Loucy (cell line): ENCODE measurements around the gene TRPM8.

Experiments used
- H2AFZ ChIP-seq: fragments of 200-600 bp; sonication (generic); 2 replicates; pipeline ENCODE4 v1.6.0; 2016; ENCODE audit warnings: antibody characterized with exemption, mild to moderate bottlenecking, low read length, moderate library complexity
- H3F3A ChIP-seq: fragments of 200-600 bp; 2 replicates; pipeline ENCODE4 v1.6.0; 2016; ENCODE audit warnings: antibody characterized with exemption, low read depth, mild to moderate bottlenecking
- H3K27me3 ChIP-seq: fragments of 200-600 bp; sonication (generic); 2 replicates; pipeline ENCODE4 v1.6.1; 2014; ENCODE audit warnings: low read length, mild to moderate bottlenecking; ENCODE audit not compliant: insufficient read depth, poor library complexity, severe bottlenecking
- H3K36me3 ChIP-seq: fragments of 200-600 bp; sonication (generic); 2 replicates; pipeline ENCODE4 v1.6.1; 2016; ENCODE audit warnings: low read length; ENCODE audit not compliant: insufficient read depth
- H3K4me1 ChIP-seq: fragments of 200-600 bp; sonication (generic); 2 replicates; pipeline ENCODE4 v1.5.1; 2014; ENCODE audit warnings: low read length, mild to moderate bottlenecking; ENCODE audit not compliant: insufficient read depth, poor library complexity, severe bottlenecking
- H3K4me2 ChIP-seq: fragments of 200-600 bp; sonication (generic); 2 replicates; pipeline ENCODE4 v1.6.0; 2014; ENCODE audit warnings: antibody characterized with exemption, low read length, low read depth, mild to moderate bottlenecking; ENCODE audit not compliant: poor library complexity, severe bottlenecking
- H3K4me3 ChIP-seq: fragments of 200-600 bp; sonication (generic); 2 replicates; pipeline ENCODE4 v1.5.1; 2014; ENCODE audit warnings: low read length, mild to moderate bottlenecking, mixed read lengths; ENCODE audit not compliant: poor library complexity, severe bottlenecking
- H3K79me2 ChIP-seq: fragments of 200-600 bp; sonication (generic); 2 replicates; pipeline ENCODE4 v1.6.1; 2014; ENCODE audit warnings: low read length; ENCODE audit not compliant: insufficient read depth
- H3K9ac ChIP-seq: fragments of 200-600 bp; sonication (generic); 2 replicates; pipeline ENCODE4 v1.6.0; 2014; ENCODE audit warnings: mild to moderate bottlenecking, low read depth, low read length, moderate library complexity; ENCODE audit not compliant: poor library complexity, severe bottlenecking
- H3K9me2 ChIP-seq: fragments of 200-600 bp; sonication (generic); replicated peaks from 2 replicates; pipeline ENCODE4 v1.6.1; 2016; ENCODE audit warnings: low read depth, low read length, mixed read lengths
- H3K9me3 ChIP-seq: fragments of 200-600 bp; sonication (generic); 2 replicates; pipeline ENCODE4 v1.6.1; 2014; ENCODE audit warnings: mild to moderate bottlenecking, antibody characterized with exemption, low read length, low read depth; ENCODE audit not compliant: insufficient read depth
- H4K20me1 ChIP-seq: fragments of 200-600 bp; sonication (generic); 2 replicates; pipeline ENCODE4 v1.6.0; 2014; ENCODE audit warnings: antibody characterized with exemption, low read length, mild to moderate bottlenecking; ENCODE audit not compliant: insufficient read depth, poor library complexity, severe bottlenecking
- EZH2phosphoT487 ChIP-seq: fragments of 200-600 bp; IDR thresholded peaks from 2 replicates; pipeline ENCODE4 v1.6.1; 2018; ENCODE audit warnings: antibody characterized with exemption, mild to moderate bottlenecking, moderate library complexity, borderline replicate concordance
- TF ChIP-seq, protein P1 (sequence below): fragments of 200-600 bp; sonication (generic); conservative IDR thresholded peaks from 2 replicates; pipeline ENCODE4 v1.5.1; 2014; ENCODE audit warnings: mild to moderate bottlenecking, antibody characterized with exemption, low read length

Gene TRPM8

DNA sequence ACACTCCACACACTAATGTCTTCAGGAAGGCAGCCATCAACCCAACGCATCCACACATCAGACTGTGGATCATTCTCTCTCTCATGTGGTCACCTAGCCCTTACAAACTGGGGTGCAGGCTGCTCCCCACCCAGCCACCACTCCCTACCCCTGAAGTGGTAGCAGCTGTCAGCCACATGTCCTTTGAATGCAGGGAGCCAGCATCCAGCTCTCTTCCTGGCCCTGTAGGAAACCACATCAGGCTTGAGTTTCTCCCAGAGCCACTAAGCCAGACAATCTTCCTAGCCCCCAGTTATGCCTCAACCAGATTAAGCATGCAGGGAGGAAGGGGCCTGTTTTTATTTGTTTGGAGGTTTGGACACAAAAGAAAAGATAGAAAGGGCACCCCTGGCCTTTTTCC, 80.5 kb downstream of the TRPM8 start:
- Histone ChIP-seq H2AFZ (no peak overlapping the region), H3F3A (no peaks in the 10 kb centered on the region), H3K79me2 (no peaks in the 10 kb centered on the region), H3K4me2 (no peak overlapping the region), H3K36me3 (no peaks in the 10 kb centered on the region), H3K9ac (no peak overlapping the region), H3K27me3 (peaks cover 12% of the 10 kb centered on the region), H3K4me1 (peaks cover 5% of the 10 kb centered on the region), H3K9me3 (no peaks in the 10 kb centered on the region), H3K4me3 (no peak overlapping the region), H4K20me1 (no peaks in the 10 kb centered on the region), H3K9me2 (no peaks in the 10 kb centered on the region)
- TF ChIP-seq, protein P1, sequence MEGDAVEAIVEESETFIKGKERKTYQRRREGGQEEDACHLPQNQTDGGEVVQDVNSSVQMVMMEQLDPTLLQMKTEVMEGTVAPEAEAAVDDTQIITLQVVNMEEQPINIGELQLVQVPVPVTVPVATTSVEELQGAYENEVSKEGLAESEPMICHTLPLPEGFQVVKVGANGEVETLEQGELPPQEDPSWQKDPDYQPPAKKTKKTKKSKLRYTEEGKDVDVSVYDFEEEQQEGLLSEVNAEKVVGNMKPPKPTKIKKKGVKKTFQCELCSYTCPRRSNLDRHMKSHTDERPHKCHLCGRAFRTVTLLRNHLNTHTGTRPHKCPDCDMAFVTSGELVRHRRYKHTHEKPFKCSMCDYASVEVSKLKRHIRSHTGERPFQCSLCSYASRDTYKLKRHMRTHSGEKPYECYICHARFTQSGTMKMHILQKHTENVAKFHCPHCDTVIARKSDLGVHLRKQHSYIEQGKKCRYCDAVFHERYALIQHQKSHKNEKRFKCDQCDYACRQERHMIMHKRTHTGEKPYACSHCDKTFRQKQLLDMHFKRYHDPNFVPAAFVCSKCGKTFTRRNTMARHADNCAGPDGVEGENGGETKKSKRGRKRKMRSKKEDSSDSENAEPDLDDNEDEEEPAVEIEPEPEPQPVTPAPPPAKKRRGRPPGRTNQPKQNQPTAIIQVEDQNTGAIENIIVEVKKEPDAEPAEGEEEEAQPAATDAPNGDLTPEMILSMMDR, result no peak
- no peak for TF ChIP-seq EZH2phosphoT487

DNA sequence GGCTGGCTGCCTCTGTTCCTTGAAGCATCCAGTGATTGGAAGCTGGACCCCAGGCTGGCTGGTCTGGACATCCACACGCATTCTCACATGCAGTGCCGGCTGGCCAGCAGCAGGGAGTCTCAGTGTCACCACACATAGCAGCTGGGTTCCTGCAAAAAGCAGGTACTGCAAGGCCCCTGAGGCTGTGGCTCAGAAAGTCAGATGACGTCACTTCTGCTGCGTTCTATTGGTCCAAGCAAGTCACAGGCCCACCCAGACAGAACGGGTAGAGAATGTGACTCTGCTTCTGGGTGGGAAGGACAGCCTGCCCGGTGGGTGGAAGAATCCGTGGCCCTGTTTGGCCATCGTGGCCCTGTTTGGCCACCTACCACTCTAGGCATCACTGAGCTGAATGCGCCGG, 82.0 kb downstream of the TRPM8 start:
- H3K9ac ChIP-seq, result no peak overlapping the region
- H3F3A ChIP-seq, result no peaks in the 10 kb centered on the region
- no peak overlapping the region for H3K4me3 ChIP-seq
- H3K27me3 ChIP-seq, result no peaks in the 10 kb centered on the region
- peaks cover 5% of the 10 kb centered on the region for H3K4me1 ChIP-seq
- H3K36me3 ChIP-seq, result no peaks in the 10 kb centered on the region
- H2AFZ ChIP-seq, result no peak overlapping the region
- no peaks in the 10 kb centered on the region for H3K9me3 ChIP-seq
- no peaks in the 10 kb centered on the region for H4K20me1 ChIP-seq
- no peaks in the 10 kb centered on the region for H3K79me2 ChIP-seq
- TF ChIP-seq, protein P1, result no peak
- no peak for TF ChIP-seq EZH2phosphoT487
- H3K4me2 ChIP-seq, result no peak overlapping the region
- H3K9me2 ChIP-seq, result no peaks in the 10 kb centered on the region

DNA sequence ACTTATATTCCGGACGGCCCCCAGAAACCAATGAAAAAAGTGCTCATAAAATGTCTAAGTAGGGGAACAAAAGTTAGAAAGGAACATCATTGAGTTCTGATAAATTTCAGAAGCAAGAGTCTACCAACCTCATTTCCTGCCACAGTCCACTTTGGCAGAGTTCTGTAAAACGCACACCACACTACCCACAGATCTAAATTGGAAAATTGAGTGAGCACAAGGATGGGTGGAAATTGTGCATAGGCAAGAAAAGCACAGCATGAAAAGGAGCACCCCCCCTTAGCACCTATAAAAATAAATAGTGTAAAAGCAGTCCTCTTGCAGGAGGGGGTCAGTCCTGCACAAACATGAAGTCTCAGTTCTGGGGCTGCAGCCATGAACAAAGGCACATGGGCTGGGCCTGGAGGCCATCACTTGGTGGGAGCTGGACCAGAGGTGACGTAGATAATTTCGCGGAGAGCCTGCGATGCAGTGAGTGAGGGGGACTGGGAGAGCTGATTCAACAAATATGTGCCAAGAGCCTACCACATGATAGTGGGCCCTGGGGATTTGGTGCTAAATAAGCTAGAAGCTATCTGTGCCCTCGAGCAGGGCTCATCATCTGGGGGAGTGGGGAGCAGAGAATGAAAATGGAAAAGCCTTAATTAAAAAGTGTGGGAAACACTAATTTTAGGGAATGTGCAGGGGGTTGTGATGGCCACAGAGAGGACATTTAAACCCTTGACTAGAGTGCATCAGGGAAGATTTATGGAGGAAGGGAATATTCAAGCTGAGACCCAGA, 84.4 kb downstream of the TRPM8 start:
- Histone ChIP-seq H3K27me3 (no peaks in the 10 kb centered on the region), H3K36me3 (no peaks in the 10 kb centered on the region), H3K9ac (no peak overlapping the region), H3K4me1 (peaks cover 5% of the 10 kb centered on the region), H3K9me2 (no peaks in the 10 kb centered on the region), H4K20me1 (no peaks in the 10 kb centered on the region), H3K4me3 (no peak overlapping the region), H3K79me2 (no peaks in the 10 kb centered on the region), H3K4me2 (no peak overlapping the region), H3K9me3 (no peaks in the 10 kb centered on the region), H2AFZ (no peak overlapping the region), H3F3A (no peaks in the 10 kb centered on the region)
- TF ChIP-seq, protein P1, result no peak
- no peak for TF ChIP-seq EZH2phosphoT487
